WTC11 (cell line): Measurements from ENCODE around the gene ARL4D. TPM values are rescaled to one million over a fixed set of nuclear protein-coding genes. Genes with fewer than 3 reads are reported as not detected.

Experiments
- ATAC-seq: fragments of 200-7000 bp; cut with Tn5 transposase; 2 replicates; pipeline ENCODE4 v1.10.0; 2021; ENCODE audit warnings: mild to moderate bottlenecking, moderate library complexity
- CTCF ChIA-PET: fragments of 300-600 bp; sonication (Branson Sonifier 250); formaldehyde crosslinking; loops from one replicate; lab custom pipeline; 2021; ENCODE audit warnings: antibody characterized with exemption; lab: Charles Lee
- POLR2A ChIA-PET: fragments of 350-600 bp; sonication (Branson Sonifier 250); formaldehyde crosslinking; loops from one replicate; lab custom pipeline; 2021; ENCODE audit warnings: antibody characterized with exemption; lab: Charles Lee
- DNase-seq: peaks from one replicate; pipeline ENCODE4 v3.0.0; 2021; ENCODE audit warnings: low spot score
- H3K27ac Mint-ChIP-seq: 2 replicates; pipeline ENCODE4 v1.8.0; 2021; ENCODE audit warnings: mixed read lengths
- H3K27me3 Mint-ChIP-seq: 2 replicates; pipeline ENCODE4 v1.8.0; 2021; ENCODE audit warnings: low read depth, mild to moderate bottlenecking, moderate library complexity, mixed read lengths
- H3K36me3 Mint-ChIP-seq: 2 replicates; pipeline ENCODE4 v1.8.0; 2021; ENCODE audit warnings: mixed read lengths
- H3K4me1 Mint-ChIP-seq: 2 replicates; pipeline ENCODE4 v1.8.0; 2022; ENCODE audit warnings: mixed read lengths
- H3K4me3 Mint-ChIP-seq: 2 replicates; pipeline ENCODE4 v1.8.0; 2021; ENCODE audit warnings: mild to moderate bottlenecking, moderate library complexity, mixed read lengths
- H3K9me3 Mint-ChIP-seq: 2 replicates; pipeline ENCODE4 v1.8.0; 2021; ENCODE audit warnings: mixed read lengths
- ATF3 ChIP-seq: sonication (generic); formaldehyde crosslinking; conservative IDR thresholded peaks from 2 replicates; pipeline ENCODE4 v1.8.1; 2022; ENCODE audit warnings: mild to moderate bottlenecking, missing genetic modification reagents
- CREM ChIP-seq: sonication (generic); formaldehyde crosslinking; IDR thresholded peaks from 2 replicates; pipeline ENCODE4 v1.8.1; 2022; ENCODE audit warnings: mild to moderate bottlenecking, missing genetic modification reagents, moderate library complexity
- ELF4 ChIP-seq: sonication (generic); formaldehyde crosslinking; IDR thresholded peaks from 2 replicates; pipeline ENCODE4 v1.8.1; 2022; ENCODE audit warnings: low read depth, mild to moderate bottlenecking, moderate library complexity, missing genetic modification reagents
- ETV6 ChIP-seq: sonication (generic); formaldehyde crosslinking; IDR thresholded peaks from 2 replicates; pipeline ENCODE4 v1.8.1; 2022; ENCODE audit warnings: mild to moderate bottlenecking, missing genetic modification reagents
- FOXK1 ChIP-seq: sonication (generic); formaldehyde crosslinking; IDR thresholded peaks from 2 replicates; pipeline ENCODE4 v1.8.0; 2022; ENCODE audit warnings: mild to moderate bottlenecking, moderate library complexity, missing genetic modification reagents
- FOXP1 ChIP-seq: sonication (generic); formaldehyde crosslinking; IDR thresholded peaks from 2 replicates; pipeline ENCODE4 v1.8.0; 2022; ENCODE audit warnings: missing genetic modification reagents, mild to moderate bottlenecking, moderate library complexity, borderline replicate concordance
- MYBL2 ChIP-seq: sonication (generic); formaldehyde crosslinking; IDR thresholded peaks from 2 replicates; pipeline ENCODE4 v1.8.1; 2023; ENCODE audit warnings: mild to moderate bottlenecking, moderate library complexity, missing genetic modification reagents
- NR3C1 ChIP-seq: sonication (generic); formaldehyde crosslinking; conservative IDR thresholded peaks from 2 replicates; pipeline ENCODE4 v1.8.1; 2023; ENCODE audit warnings: low read depth, mild to moderate bottlenecking, missing genetic modification reagents
- PRDM15 ChIP-seq: sonication (generic); formaldehyde crosslinking; IDR thresholded peaks from 2 replicates; pipeline ENCODE4 v1.8.0; 2022; ENCODE audit warnings: missing genetic modification reagents
- RELA ChIP-seq: sonication (generic); formaldehyde crosslinking; IDR thresholded peaks from 2 replicates; pipeline ENCODE4 v1.8.1; 2022; ENCODE audit warnings: missing genetic modification reagents, mild to moderate bottlenecking, borderline replicate concordance
- SP1 ChIP-seq: sonication (generic); formaldehyde crosslinking; conservative IDR thresholded peaks from 2 replicates; pipeline ENCODE4 v1.8.1; 2022; ENCODE audit warnings: missing genetic modification reagents
- total RNA-seq: library from RNA; stranded (reverse); gene quantifications from 3 replicates; pipeline ENCODE4 v1.2.3, GENCODE V29; 2021
- TF ChIP-seq, protein P1 (sequence below): fragments of 250-450 bp; sonication (Bioruptor Pico); IDR thresholded peaks from 2 replicates; pipeline ENCODE4 v1.9.0; 2021; ENCODE audit warnings: mild to moderate bottlenecking, borderline replicate concordance
- TF ChIP-seq, protein P2 (sequence below): sonication (generic); formaldehyde crosslinking; IDR thresholded peaks from 2 replicates; pipeline ENCODE4 v1.8.0; 2022; ENCODE audit warnings: mild to moderate bottlenecking, missing genetic modification reagents
- TF ChIP-seq, protein P3 (sequence below): sonication (generic); formaldehyde crosslinking; IDR thresholded peaks from 2 replicates; pipeline ENCODE4 v1.8.1; 2023; ENCODE audit warnings: mild to moderate bottlenecking, missing genetic modification reagents, borderline replicate concordance
- TF ChIP-seq, protein P4 (sequence below): sonication (generic); formaldehyde crosslinking; IDR thresholded peaks from 2 replicates; pipeline ENCODE4 v1.8.1; 2022; ENCODE audit warnings: low read depth, mild to moderate bottlenecking, moderate library complexity, missing genetic modification reagents, borderline replicate concordance

ARL4D gene
- total RNA-seq, 1 experiment from 2014 or later = 11.9 TPM

DNA sequence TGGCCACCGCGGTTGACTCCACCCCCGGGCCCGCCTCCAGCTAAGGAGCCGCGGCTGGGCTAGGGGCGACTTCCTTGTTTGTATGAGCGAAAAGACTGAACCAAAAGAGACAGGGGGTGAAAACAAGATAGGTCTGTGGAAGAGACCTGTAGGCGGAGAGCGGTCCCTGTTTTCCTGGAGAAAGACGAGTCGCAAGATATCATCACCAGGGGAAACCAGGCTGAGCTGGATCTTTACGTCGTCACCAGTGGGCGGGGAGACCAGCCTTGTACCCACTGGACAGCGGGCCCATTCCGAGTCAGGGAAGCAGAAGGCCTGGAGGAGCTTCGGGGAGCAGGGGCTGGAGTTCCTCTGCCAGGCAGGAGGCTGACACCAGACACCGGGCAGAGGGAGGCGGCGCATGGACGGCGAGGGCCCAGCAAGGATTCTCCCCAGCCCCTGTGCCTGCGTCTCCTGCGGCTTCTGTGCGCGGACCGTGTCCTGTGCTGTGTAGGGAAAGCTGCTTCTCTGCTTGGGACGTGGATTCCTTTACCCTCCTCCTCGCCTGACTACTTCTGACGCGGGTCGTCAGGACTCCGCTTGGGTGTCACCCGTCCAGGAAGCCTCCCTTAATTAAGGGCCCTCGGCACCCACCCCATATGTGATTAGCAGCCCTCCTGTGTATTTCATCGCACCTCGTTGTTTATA is 10.3 kb upstream of the ARL4D start:
- Mint-ChIP-seq H3K27ac (peak overlapping the region; percentile 99), H3K27me3 (peaks cover 2% of the 10 kb centered on the region; the same call in 1 of the 2 replicates)

More for the DNA sequence above, 10.3 kb upstream of the ARL4D start:
- CTCF ChIA-PET = interaction anchor here (0.6 to 2.4 kb wide), 15 partner anchors 9 to 581 kb away, joined by 3 to 34 read pairs (median 3); partner anchors contain the start of genes ARL4D and DHX8
- Mint-ChIP-seq H3K4me3 (peak overlapping the region; percentile 87), H3K4me1 (peaks cover 12% of the 10 kb centered on the region; the same call in 1 of the 2 replicates), H3K36me3 (no peaks in the 10 kb centered on the region), H3K9me3 (no peaks in the 10 kb centered on the region)
- DNase-seq (peak; percentile 91), ATAC-seq (peak; percentile 89)
- POLR2A ChIA-PET = interaction anchor here (0.7 to 1.9 kb wide), 10 partner anchors 10 to 96 kb away, joined by 3 to 43 read pairs (median 5); partner anchors contain the start of genes ARL4D and DHX8
- no peak for TF ChIP-seq ETV6
- no peak for TF ChIP-seq ELF4 (CRISPR knock-in tag)
- TF ChIP-seq FOXK1 = peak; percentile 35; the same call in 1 of the 2 replicates
- TF ChIP-seq MYBL2 = peak; percentile 49; the same call in 1 of the 2 replicates
- peak; percentile 92 for TF ChIP-seq PRDM15 (CRISPR knock-in tag)
- TF ChIP-seq ATF3 (CRISPR knock-in tag) = no peak
- peak; percentile 68; the same call in 1 of the 2 replicates for TF ChIP-seq FOXP1
- TF ChIP-seq CREM (CRISPR knock-in tag) = no peak
- TF ChIP-seq, protein P1, sequence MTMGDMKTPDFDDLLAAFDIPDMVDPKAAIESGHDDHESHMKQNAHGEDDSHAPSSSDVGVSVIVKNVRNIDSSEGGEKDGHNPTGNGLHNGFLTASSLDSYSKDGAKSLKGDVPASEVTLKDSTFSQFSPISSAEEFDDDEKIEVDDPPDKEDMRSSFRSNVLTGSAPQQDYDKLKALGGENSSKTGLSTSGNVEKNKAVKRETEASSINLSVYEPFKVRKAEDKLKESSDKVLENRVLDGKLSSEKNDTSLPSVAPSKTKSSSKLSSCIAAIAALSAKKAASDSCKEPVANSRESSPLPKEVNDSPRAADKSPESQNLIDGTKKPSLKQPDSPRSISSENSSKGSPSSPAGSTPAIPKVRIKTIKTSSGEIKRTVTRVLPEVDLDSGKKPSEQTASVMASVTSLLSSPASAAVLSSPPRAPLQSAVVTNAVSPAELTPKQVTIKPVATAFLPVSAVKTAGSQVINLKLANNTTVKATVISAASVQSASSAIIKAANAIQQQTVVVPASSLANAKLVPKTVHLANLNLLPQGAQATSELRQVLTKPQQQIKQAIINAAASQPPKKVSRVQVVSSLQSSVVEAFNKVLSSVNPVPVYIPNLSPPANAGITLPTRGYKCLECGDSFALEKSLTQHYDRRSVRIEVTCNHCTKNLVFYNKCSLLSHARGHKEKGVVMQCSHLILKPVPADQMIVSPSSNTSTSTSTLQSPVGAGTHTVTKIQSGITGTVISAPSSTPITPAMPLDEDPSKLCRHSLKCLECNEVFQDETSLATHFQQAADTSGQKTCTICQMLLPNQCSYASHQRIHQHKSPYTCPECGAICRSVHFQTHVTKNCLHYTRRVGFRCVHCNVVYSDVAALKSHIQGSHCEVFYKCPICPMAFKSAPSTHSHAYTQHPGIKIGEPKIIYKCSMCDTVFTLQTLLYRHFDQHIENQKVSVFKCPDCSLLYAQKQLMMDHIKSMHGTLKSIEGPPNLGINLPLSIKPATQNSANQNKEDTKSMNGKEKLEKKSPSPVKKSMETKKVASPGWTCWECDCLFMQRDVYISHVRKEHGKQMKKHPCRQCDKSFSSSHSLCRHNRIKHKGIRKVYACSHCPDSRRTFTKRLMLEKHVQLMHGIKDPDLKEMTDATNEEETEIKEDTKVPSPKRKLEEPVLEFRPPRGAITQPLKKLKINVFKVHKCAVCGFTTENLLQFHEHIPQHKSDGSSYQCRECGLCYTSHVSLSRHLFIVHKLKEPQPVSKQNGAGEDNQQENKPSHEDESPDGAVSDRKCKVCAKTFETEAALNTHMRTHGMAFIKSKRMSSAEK (CRISPR knock-in tag) = no peak
- no peak for TF ChIP-seq NR3C1 (CRISPR knock-in tag)
- no peak for TF ChIP-seq RELA (CRISPR knock-in tag)
- TF ChIP-seq, protein P2, sequence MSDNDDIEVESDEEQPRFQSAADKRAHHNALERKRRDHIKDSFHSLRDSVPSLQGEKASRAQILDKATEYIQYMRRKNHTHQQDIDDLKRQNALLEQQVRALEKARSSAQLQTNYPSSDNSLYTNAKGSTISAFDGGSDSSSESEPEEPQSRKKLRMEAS = peak; percentile 27; the same call in 1 of the 2 replicates
- TF ChIP-seq, protein P3, sequence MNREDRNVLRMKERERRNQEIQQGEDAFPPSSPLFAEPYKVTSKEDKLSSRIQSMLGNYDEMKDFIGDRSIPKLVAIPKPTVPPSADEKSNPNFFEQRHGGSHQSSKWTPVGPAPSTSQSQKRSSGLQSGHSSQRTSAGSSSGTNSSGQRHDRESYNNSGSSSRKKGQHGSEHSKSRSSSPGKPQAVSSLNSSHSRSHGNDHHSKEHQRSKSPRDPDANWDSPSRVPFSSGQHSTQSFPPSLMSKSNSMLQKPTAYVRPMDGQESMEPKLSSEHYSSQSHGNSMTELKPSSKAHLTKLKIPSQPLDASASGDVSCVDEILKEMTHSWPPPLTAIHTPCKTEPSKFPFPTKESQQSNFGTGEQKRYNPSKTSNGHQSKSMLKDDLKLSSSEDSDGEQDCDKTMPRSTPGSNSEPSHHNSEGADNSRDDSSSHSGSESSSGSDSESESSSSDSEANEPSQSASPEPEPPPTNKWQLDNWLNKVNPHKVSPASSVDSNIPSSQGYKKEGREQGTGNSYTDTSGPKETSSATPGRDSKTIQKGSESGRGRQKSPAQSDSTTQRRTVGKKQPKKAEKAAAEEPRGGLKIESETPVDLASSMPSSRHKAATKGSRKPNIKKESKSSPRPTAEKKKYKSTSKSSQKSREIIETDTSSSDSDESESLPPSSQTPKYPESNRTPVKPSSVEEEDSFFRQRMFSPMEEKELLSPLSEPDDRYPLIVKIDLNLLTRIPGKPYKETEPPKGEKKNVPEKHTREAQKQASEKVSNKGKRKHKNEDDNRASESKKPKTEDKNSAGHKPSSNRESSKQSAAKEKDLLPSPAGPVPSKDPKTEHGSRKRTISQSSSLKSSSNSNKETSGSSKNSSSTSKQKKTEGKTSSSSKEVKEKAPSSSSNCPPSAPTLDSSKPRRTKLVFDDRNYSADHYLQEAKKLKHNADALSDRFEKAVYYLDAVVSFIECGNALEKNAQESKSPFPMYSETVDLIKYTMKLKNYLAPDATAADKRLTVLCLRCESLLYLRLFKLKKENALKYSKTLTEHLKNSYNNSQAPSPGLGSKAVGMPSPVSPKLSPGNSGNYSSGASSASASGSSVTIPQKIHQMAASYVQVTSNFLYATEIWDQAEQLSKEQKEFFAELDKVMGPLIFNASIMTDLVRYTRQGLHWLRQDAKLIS = no peak
- TF ChIP-seq, protein P4, sequence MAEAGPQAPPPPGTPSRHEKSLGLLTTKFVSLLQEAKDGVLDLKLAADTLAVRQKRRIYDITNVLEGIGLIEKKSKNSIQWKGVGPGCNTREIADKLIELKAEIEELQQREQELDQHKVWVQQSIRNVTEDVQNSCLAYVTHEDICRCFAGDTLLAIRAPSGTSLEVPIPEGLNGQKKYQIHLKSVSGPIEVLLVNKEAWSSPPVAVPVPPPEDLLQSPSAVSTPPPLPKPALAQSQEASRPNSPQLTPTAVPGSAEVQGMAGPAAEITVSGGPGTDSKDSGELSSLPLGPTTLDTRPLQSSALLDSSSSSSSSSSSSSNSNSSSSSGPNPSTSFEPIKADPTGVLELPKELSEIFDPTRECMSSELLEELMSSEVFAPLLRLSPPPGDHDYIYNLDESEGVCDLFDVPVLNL = no peak
- TF ChIP-seq SP1 (CRISPR knock-in tag) = peak; percentile 65
